HG02884 (cell line): Measurements from ENCODE around the gene DOK7.

Experiments used
- ATAC-seq: cut with Tn5 transposase; IDR thresholded peaks from one replicate; pipeline ENCODE4 v1.9.1; 2021; ENCODE audit warnings: mild to moderate bottlenecking, moderate library complexity; ENCODE audit not compliant: unreplicated experiment

DOK7 gene

GRCh38 chr4:3486541-3487540 is 23.7 kb downstream of the DOK7 start:
- ATAC-seq: no peak

- ATAC-seq: no peak
Observed at GRCh38 chr4:3487861-3488260, 24.8 kb downstream of the DOK7 start.

GRCh38 chr4:3488820-3489219 is 25.7 kb downstream of the DOK7 start:
- ATAC-seq: no peak

- ATAC-seq: no peak
Observed at GRCh38 chr4:3489451-3489962, 26.4 kb downstream of the DOK7 start.

- ATAC-seq: no peak
Observed at GRCh38 chr4:3491681-3492405, 28.7 kb downstream of the DOK7 start.

- no peak for ATAC-seq
Observed at GRCh38 chr4:3492741-3493719, 29.9 kb downstream of the DOK7 start.

GRCh38 chr4:3493720-3494461 is 30.8 kb downstream of the DOK7 start:
- ATAC-seq: no peak

- ATAC-seq: no peak
Observed at GRCh38 chr4:3494462-3494871, 31.4 kb downstream of the DOK7 start.

- no peak for ATAC-seq
Observed at GRCh38 chr4:3495204-3495975, 32.3 kb downstream of the DOK7 start.

- ATAC-seq: no peak
Observed at GRCh38 chr4:3496021-3496420, 32.9 kb downstream of the DOK7 start.

GRCh38 chr4:3497095-3497494 is 34.0 kb downstream of the DOK7 start:
- no peak for ATAC-seq

- no peak for ATAC-seq
Observed at GRCh38 chr4:3497523-3498389, 34.6 kb downstream of the DOK7 start.

- ATAC-seq: no peak
Observed at GRCh38 chr4:3498407-3498806, 35.3 kb downstream of the DOK7 start.

GRCh38 chr4:3498901-3499510 is 35.9 kb downstream of the DOK7 start:
- ATAC-seq: no peak

GRCh38 chr4:3499710-3500109 is 36.6 kb downstream of the DOK7 start:
- ATAC-seq: no peak

- ATAC-seq: no peak
Observed at GRCh38 chr4:3500111-3500510, 37.0 kb downstream of the DOK7 start.

GRCh38 chr4:3500634-3501101 is 37.6 kb downstream of the DOK7 start:
- ATAC-seq: no peak
